SJSA1 (cell line): ENCODE measurements around the gene GLB1L. TPM values are rescaled to one million over a fixed set of nuclear protein-coding genes. Genes with fewer than 3 reads are reported as not detected.

Experiments used
- DNase-seq, 2 experiments: peaks; one replicate each; pipeline ENCODE4 v3.0.0-alpha.2; 2015 to 2020; ENCODE audit warnings: low spot score in 2 of 2, low read depth in 1 of 2
- H3K27ac ChIP-seq: fragments of 250-450 bp; sonication (Bioruptor Pico); 2 replicates; pipeline ENCODE4 v1.5.1; 2020; ENCODE audit warnings: mild to moderate bottlenecking, moderate library complexity
- H3K27me3 ChIP-seq: fragments of 250-450 bp; sonication (Bioruptor Pico); replicated peaks from 2 replicates; pipeline ENCODE4 v1.5.1; 2020; ENCODE audit warnings: mild to moderate bottlenecking, moderate library complexity
- H3K36me3 ChIP-seq: fragments of 250-450 bp; sonication (Bioruptor Pico); 2 replicates; pipeline ENCODE4 v1.5.1; 2020; ENCODE audit warnings: mild to moderate bottlenecking
- H3K4me1 ChIP-seq: fragments of 250-450 bp; sonication (Bioruptor Pico); replicated peaks from 2 replicates; pipeline ENCODE4 v1.6.1; 2021; ENCODE audit warnings: mild to moderate bottlenecking
- H3K4me3 ChIP-seq: fragments of 250-450 bp; sonication (Bioruptor Pico); 2 replicates; pipeline ENCODE4 v1.5.1; 2020; ENCODE audit warnings: mild to moderate bottlenecking
- H3K9me3 ChIP-seq: fragments of 250-450 bp; sonication (Bioruptor Pico); replicated peaks from 2 replicates; pipeline ENCODE4 v1.5.1; 2020; ENCODE audit warnings: mild to moderate bottlenecking
- total RNA-seq: library from RNA; depleted of rRNA; stranded (reverse); fragments of >200 nt; shearing (Covaris generic); gene quantifications from 2 replicates; pipeline ENCODE4 v1.2.3, GENCODE V29; 2014

Gene GLB1L
- total RNA-seq, 1 experiment from 2014 or later: 3.6 TPM

- peaks cover 27% of the 10 kb centered on the region for H3K4me1 ChIP-seq
- peak within 1 kb of the TSS; percentile 65 for H3K27ac ChIP-seq
- peak; percentile 90 to 96 for DNase-seq
- H3K4me3 ChIP-seq: peak within 1 kb of the TSS; percentile 42
- H3K27me3 ChIP-seq: no peaks in the 10 kb centered on the region
- H3K9me3 ChIP-seq: no peaks in the 10 kb centered on the region
- H3K36me3 ChIP-seq: peaks cover 78% of the 10 kb centered on the region
Measured at GRCh38 chr2:219218732-219219701, 26.2 kb downstream of the GLB1L start, which contains the start of gene ABCB6. TSS of gene ABCB6 (minus strand) at chr2:219218958. CDS start at chr2:219218673, 285 bp downstream.

- Histone ChIP-seq H3K9me3 (no peaks in the 10 kb centered on the region), H3K4me3 (peak overlapping the region; percentile 42), H3K36me3 (peaks cover 78% of the 10 kb centered on the region), H3K27ac (peak overlapping the region; percentile 65), H3K4me1 (peaks cover 27% of the 10 kb centered on the region), H3K27me3 (no peaks in the 10 kb centered on the region)
- DNase-seq: peak; percentile 84 to 86
Measured at GRCh38 chr2:219218217-219218731, 27.0 kb downstream of the GLB1L start.

- H3K9me3 ChIP-seq: no peaks in the 10 kb centered on the region
- H3K4me1 ChIP-seq: peaks cover 27% of the 10 kb centered on the region
- H3K4me3 ChIP-seq: no peak overlapping the region
- H3K27me3 ChIP-seq: no peaks in the 10 kb centered on the region
- DNase-seq: no peak
- peaks cover 77% of the 10 kb centered on the region for H3K36me3 ChIP-seq
- no peak overlapping the region for H3K27ac ChIP-seq
Measured at GRCh38 chr2:219216535-219216915, 28.7 kb downstream of the GLB1L start.

DNA sequence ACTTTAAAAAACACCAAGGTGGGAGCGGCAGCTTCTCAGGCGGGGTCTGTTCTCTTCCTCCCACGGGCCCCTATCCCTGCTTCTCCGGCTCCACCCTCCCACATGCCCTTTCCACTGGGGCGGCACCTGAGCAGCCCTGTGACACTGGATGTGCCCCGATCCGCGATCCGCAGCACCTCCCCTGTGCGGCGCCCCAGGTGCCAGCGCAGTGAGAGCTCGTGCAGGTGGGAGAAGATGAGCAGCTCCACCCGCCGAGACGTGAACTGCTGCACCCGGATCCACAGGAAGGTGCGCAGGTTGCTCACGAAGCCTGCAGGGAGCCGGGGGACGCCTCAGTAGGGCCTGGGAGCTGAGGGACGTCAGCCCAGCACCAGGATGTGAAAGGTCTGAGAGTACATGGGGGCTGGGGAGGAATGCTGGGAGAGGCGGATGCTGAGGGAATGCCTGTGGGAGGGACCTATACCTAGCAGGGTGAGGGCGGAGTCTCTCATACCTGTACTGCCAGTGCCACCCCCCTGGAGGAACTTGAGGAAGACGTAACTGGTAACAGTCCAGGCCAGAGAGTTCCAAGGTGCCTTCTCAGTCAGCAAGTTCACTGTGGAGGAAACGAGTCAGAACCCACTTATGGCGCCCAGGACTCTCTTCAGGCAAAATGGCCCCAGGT, 29.2 kb downstream of the GLB1L start:
- DNase-seq: no peak
- peaks cover 77% of the 10 kb centered on the region for H3K36me3 ChIP-seq
- H3K9me3 ChIP-seq: no peaks in the 10 kb centered on the region
- H3K4me1 ChIP-seq: peaks cover 27% of the 10 kb centered on the region
- no peaks in the 10 kb centered on the region for H3K27me3 ChIP-seq
- no peak overlapping the region for H3K27ac ChIP-seq
- H3K4me3 ChIP-seq: no peak overlapping the region

GRCh38 chr2:219214786-219215185, 30.5 kb downstream of the GLB1L start:
- H3K36me3 ChIP-seq: peaks cover 77% of the 10 kb centered on the region

DNA sequence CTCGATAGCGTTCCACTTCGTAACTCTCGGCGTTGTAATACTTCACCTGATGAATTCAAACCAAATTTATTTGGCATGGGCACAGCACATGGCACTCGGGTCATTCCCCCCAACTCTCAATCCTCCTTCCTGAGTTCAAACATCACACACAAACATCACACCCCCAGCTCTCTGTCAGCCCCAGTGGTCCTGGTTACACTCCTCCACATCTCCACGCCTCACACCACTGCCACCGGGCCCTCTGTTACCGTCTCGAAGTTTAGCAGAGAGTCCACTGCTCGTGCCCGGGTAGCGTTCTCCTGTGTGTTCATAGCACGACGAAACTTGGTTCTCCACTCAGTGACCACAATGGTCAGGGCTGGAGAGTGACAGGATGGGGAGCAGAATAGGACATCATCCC, 31.1 kb downstream of the GLB1L start:
- no peaks in the 10 kb centered on the region for H3K9me3 ChIP-seq
- H3K4me1 ChIP-seq: peaks cover 22% of the 10 kb centered on the region
- no peak overlapping the region for H3K4me3 ChIP-seq
- no peak overlapping the region for H3K27ac ChIP-seq
- H3K36me3 ChIP-seq: peaks cover 77% of the 10 kb centered on the region
- DNase-seq: peak in 1 of 2 experiments; percentile 39
- H3K27me3 ChIP-seq: no peaks in the 10 kb centered on the region

More at GRCh38 chr2:219214786-219215185, 30.5 kb downstream of the GLB1L start:
- Histone ChIP-seq H3K27ac (no peak overlapping the region), H3K4me1 (peaks cover 27% of the 10 kb centered on the region), H3K27me3 (no peaks in the 10 kb centered on the region), H3K4me3 (no peak overlapping the region), H3K9me3 (no peaks in the 10 kb centered on the region)
- no peak for DNase-seq

DNA sequence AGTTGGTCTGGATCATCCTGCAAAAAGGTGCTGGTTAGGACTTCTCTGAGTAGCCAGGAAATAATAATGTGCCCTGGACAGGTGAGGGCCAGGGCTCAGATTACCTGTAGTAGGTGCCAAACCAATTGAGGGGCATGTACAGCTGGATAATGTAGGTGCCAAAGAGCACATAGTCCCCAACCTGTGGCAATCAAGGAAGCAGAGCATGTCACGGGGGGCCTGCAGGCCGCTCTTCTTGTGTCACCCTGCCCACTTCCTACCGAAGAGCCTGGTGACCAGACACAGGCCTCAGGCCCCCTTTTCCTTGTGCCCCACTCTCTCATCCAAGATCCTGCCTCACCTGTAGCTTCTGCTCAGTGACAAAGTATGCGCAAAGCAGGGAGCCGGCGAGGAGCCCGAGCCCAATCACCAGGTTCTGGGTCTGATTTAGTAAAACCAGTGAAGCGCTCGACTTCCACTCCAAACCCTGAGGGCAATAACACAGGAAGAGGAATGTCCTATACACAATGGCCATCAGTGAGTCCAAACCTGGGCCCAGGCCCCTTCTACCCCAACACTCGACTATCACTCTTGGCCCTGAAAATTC, 31.7 kb downstream of the GLB1L start:
- Histone ChIP-seq H3K4me1 (peaks cover 16% of the 10 kb centered on the region), H3K27ac (no peak overlapping the region), H3K9me3 (no peaks in the 10 kb centered on the region), H3K36me3 (peaks cover 82% of the 10 kb centered on the region), H3K4me3 (no peak overlapping the region), H3K27me3 (no peaks in the 10 kb centered on the region)
- peak in 1 of 2 experiments; percentile 30 for DNase-seq

- no peak overlapping the region for H3K4me3 ChIP-seq
- peaks cover 88% of the 10 kb centered on the region for H3K36me3 ChIP-seq
- H3K4me1 ChIP-seq: peaks cover 13% of the 10 kb centered on the region
- no peaks in the 10 kb centered on the region for H3K9me3 ChIP-seq
- H3K27me3 ChIP-seq: no peaks in the 10 kb centered on the region
- H3K27ac ChIP-seq: no peak overlapping the region
- no peak for DNase-seq
Measured at GRCh38 chr2:219213026-219213415, 32.2 kb downstream of the GLB1L start.

DNA sequence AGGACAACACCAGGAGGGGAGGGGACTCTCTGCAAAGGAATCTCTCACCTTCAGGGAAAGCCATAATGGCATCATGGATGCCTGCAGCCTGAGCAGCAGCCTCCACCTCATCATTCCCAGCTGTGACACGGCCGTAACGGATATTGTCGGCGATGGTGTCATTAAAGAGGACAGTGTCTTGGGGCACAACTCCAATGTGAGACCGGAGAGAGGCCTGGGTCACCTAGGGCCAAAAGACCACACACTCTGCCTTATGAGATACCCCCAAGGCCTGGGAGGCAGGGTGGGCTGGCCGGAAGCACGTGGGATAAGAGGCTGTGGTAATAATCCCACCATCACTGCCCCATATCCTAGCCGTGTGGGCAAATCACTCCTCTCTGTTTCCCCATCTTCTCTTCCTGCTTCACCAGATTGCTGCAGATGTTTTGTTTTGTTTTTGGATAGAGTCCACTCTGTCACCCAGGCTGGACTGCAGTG, 34.3 kb downstream of the GLB1L start:
- H3K27ac ChIP-seq: no peak overlapping the region
- H3K4me3 ChIP-seq: no peak overlapping the region
- peaks cover 87% of the 10 kb centered on the region for H3K36me3 ChIP-seq
- H3K27me3 ChIP-seq: no peaks in the 10 kb centered on the region
- H3K9me3 ChIP-seq: no peaks in the 10 kb centered on the region
- H3K4me1 ChIP-seq: peaks cover 18% of the 10 kb centered on the region
- peak in 1 of 2 experiments; percentile 26 for DNase-seq

- Histone ChIP-seq H3K4me1 (peaks cover 18% of the 10 kb centered on the region), H3K27ac (no peak overlapping the region), H3K36me3 (peaks cover 81% of the 10 kb centered on the region), H3K27me3 (no peaks in the 10 kb centered on the region), H3K4me3 (no peak overlapping the region), H3K9me3 (no peaks in the 10 kb centered on the region)
- DNase-seq: peak in 1 of 2 experiments; percentile 34
Measured at GRCh38 chr2:219210196-219210885, 34.9 kb downstream of the GLB1L start.

DNA sequence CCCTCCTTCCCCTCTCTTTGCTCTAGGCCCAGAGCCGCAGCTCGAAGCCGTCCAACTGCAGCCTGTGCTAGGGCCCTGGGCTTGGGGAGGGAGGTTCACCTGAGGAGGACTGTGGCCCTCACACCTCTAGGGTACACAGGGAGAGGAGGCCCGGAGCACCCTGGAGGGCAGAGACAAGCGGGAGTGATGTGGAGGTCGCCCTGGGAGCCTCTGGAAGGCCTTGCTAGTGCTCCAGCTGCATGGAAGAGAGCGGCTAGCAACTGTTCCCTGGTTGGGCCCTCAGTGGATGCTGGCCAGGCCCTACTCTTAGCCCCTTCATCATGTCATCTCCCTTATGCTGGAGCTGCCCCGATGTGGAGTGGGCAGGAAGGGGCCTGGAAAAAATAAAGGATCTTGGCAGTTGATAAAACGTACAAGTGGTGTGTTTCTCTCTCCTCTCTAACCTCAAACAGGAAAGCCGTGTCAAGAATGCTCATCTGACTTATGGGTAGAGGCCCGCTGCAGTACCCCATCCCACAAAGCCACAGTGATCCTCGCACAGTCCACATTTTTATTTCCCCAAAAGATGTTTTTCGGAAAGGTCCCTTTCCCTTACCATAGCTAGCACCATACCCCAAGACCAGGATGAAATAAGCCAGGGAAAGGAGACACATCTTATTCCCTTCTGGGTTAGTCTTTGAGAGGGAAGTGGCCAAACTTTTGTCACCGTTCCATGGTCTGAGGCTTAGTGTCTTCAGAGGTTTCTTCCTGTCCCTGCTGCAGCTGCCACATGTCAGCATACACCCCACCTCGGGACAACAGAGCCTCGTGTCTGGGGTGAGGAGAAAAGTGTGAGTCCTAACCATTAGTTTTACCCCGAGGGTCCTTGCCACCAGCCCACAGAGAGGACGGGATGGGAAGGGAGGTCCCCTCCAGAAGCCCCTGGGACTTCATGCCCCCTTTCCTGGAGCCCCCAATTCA, 35.7 kb downstream of the GLB1L start:
- no peaks in the 10 kb centered on the region for H3K9me3 ChIP-seq

More for the DNA sequence above, 35.7 kb downstream of the GLB1L start:
- no peaks in the 10 kb centered on the region for H3K27me3 ChIP-seq
- peaks cover 18% of the 10 kb centered on the region for H3K4me1 ChIP-seq
- no peak overlapping the region for H3K27ac ChIP-seq
- H3K4me3 ChIP-seq: no peak overlapping the region
- peak in 1 of 2 experiments; percentile 33 for DNase-seq
- H3K36me3 ChIP-seq: peaks cover 73% of the 10 kb centered on the region
